Measurements from ENCODE around the gene PIGR.
A peak's percentile ranks its signal among the peaks of the same experiment; 100 is the strongest.

Gene PIGR

DNA sequence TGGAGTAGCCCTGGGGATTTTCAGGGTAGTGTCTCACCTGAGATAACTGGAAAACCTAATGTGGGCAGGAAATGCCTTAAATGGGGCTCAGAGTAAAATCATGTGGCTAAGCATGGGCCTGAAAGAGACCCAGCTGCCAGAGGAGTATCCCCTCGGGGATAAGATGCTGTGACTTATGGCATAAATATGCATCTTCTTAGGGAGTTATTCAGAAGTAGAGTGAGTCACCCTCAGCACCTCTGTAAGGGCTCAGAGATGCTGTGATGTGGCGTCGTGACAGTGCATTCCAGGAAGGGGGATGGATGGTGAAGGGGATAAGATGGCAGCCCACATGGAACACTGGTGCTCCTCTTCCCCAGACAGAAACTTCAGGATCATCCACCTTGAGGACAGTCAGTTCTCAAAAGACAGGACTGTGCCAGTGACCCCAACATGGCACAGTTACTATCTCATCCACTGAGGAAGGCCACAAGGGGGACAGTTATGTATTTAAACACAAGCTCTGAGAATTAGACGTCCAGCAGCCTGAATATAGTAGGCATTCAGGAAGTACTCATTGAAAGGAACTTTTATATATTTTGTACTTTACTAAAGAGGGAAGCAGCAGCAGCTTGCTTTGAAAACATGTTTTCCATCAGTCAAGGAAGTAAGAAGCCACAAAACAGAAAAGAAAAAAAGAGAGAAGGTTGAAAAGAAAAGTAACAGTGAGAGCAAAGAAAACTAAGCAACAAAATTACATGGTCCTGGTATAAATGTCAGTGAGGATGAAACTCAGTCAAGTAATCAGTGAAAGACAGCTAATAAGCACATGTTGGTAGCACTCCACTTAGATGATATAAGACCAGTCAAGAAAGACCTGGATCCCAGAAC lies 40.7 kb downstream of the PIGR start:
- ChIA-PET POLR2A (interaction anchor here (0.7 kb wide), 1 partner anchor 139 kb away, joined by 3 read pairs; no protein-coding TSS in a partner anchor), CTCF (interaction anchor here (0.6 to 7.8 kb wide), 24 partner anchors 9 to 294 kb away, joined by 3 to 99 read pairs (median 4); partner anchors contain the start of genes DYRK3, IL20 and IL24)
- TF ChIP-seq, protein P1, sequence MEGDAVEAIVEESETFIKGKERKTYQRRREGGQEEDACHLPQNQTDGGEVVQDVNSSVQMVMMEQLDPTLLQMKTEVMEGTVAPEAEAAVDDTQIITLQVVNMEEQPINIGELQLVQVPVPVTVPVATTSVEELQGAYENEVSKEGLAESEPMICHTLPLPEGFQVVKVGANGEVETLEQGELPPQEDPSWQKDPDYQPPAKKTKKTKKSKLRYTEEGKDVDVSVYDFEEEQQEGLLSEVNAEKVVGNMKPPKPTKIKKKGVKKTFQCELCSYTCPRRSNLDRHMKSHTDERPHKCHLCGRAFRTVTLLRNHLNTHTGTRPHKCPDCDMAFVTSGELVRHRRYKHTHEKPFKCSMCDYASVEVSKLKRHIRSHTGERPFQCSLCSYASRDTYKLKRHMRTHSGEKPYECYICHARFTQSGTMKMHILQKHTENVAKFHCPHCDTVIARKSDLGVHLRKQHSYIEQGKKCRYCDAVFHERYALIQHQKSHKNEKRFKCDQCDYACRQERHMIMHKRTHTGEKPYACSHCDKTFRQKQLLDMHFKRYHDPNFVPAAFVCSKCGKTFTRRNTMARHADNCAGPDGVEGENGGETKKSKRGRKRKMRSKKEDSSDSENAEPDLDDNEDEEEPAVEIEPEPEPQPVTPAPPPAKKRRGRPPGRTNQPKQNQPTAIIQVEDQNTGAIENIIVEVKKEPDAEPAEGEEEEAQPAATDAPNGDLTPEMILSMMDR (IDR thresholded peaks at IDR 0.05; ENCODE audit: insufficient read depth, low read length, missing control alignments): no peak
- H3K4me3 ChIP-seq (ENCODE audit: low read depth, low read length): no peak overlapping the region
- DNase-seq (ENCODE audit: low read depth, low spot score): peak; percentile 70

DNA sequence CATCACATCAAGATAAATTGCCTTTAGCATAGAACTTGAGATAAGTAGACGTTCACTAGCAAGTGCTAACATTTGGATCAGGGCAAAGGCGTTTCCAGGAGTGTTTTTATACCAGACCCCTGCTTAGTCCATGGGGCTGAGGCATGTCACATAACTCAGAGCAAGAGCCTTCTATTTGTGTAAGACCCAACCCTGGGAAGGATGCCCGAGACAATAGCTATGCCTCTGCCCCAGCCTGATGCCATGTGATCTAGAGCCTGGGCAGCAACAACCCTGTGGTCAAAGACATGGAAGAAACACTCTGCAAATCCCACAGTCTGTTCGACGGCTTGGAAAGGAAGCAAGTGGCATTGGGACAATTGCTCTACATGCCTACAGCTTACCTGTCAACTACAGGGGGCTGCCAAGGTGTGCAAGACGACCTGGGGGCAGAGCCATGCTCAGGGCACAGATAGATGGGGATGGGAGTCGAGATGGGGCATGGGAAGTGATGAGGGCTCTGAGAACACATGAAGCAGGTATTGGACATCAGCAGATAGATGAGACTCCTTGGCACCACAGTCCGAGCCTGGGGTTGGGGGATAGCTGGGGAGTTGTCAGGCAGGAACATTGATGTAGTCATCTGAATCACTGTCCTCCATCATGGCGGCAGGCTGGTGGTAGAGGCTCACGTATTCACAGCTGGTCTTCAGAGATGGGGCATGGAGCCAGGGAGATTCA lies 41.7 kb downstream of the PIGR start:
- ChIA-PET CTCF (interaction anchor here (0.9 to 7.8 kb wide), 9 partner anchors 8 to 241 kb away, joined by 3 to 99 read pairs (median 7); partner anchors contain the start of gene IL20), POLR2A (no interaction called here)
- TF ChIP-seq, protein P1 (IDR thresholded peaks at IDR 0.05; ENCODE audit: insufficient read depth, low read length, missing control alignments): no peak

DNA sequence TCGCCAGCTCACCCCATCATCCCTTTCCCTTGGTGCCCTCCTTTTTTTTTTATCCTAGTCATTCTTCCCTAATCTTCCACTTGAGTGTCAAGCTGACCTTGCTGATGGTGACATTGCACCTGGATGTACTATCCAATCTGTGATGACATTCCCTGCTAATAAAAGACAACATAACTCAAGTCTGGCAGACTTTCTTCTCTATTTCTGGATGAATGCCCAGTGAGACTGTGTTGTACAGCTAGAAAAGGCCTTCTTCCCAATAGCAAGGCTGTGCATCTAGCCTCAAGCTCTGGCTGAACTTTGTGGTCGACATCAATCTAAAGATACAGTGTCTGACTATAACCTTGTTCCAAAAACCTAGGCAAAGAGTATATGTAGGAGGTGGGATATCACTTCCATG lies 42.6 kb downstream of the PIGR start:
- TF ChIP-seq, protein P1 (IDR thresholded peaks at IDR 0.05; ENCODE audit: insufficient read depth, low read length, missing control alignments): no peak
- DNase-seq (ENCODE audit: low read depth, low spot score): no peak
- ChIA-PET POLR2A (no interaction called here), CTCF (interaction anchor here (1.4 to 7.8 kb wide), 3 partner anchors 9 to 169 kb away, joined by 4 to 99 read pairs (median 43); no protein-coding TSS in a partner anchor)
- H3K4me3 ChIP-seq (ENCODE audit: low read depth, low read length): no peak overlapping the region

More for the DNA sequence above, 41.7 kb downstream of the PIGR start:
- H3K4me3 ChIP-seq (ENCODE audit: low read depth, low read length): no peak overlapping the region
- DNase-seq (ENCODE audit: low read depth, low spot score): no peak

DNA sequence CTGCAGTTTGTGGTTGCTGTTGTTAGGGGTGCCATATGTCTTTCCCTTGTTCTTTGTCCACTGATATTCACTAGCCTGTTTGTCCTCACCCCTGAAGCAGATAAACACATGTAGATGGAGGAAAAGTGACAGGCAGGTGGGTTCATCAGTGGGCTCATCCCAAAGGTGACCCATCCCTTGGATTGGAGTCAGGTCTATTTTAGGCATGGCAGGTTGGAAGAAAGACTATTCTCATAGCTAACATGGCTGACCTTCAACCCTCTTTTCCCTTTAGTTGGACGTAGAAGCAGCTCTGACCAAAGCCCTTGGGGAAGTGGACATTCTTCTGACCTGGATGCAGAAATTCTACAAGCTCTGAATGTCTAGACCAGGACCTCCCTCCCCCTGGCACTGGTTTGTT lies 43.6 kb downstream of the PIGR start:
- ChIA-PET POLR2A (no interaction called here), CTCF (interaction anchor here (1.3 to 7.8 kb wide), 4 partner anchors 10 to 168 kb away, joined by 3 to 99 read pairs (median 24); no protein-coding TSS in a partner anchor)
- no peak overlapping the region for H3K4me3 ChIP-seq (ENCODE audit: low read depth, low read length)
- DNase-seq (ENCODE audit: low read depth, low spot score): no peak
- TF ChIP-seq, protein P1 (IDR thresholded peaks at IDR 0.05; ENCODE audit: insufficient read depth, low read length, missing control alignments): no peak

DNA sequence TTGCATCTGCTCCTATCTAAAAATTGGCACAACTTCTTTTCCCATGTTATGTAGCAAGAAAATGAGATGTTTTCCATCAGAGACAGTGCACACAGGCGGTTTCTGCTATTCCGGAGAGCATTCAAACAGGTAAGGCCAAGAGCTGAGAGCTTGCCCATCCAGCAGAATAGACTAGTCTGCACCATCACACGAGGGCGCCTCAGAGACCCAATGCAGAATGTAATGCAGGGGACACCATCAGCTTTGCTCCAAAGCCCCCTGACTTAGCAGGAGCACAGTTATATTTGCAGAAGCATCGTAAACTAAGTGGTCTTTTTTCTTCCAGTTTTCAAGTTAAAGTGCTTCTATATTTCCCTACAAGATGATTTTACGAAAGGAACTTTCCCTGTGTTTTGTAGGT lies 44.3 kb downstream of the PIGR start:
- no peak overlapping the region for H3K4me3 ChIP-seq (ENCODE audit: low read depth, low read length)
- DNase-seq (ENCODE audit: low read depth, low spot score): no peak
- TF ChIP-seq, protein P1 (IDR thresholded peaks at IDR 0.05; ENCODE audit: insufficient read depth, low read length, missing control alignments): no peak
- ChIA-PET POLR2A (no interaction called here), CTCF (interaction anchor here (1.3 to 5.9 kb wide), 4 partner anchors 11 to 167 kb away, joined by 3 to 43 read pairs (median 6); no protein-coding TSS in a partner anchor)

Data from AG04449 (cell line).